H9 (cell line): ENCODE data around the gene KCNH1. TPM values are rescaled to one million over a fixed set of nuclear protein-coding genes. Genes with fewer than 3 reads are reported as not detected.
A peak's percentile ranks its signal among the peaks of the same experiment; 100 is the strongest.

Experiments
- DNase-seq: peaks from one replicate; pipeline ENCODE4 v3.0.0-alpha.2; 2017
- H2AFZ ChIP-seq: one replicate; pipeline ENCODE4 v1.6.1; 2013; ENCODE audit warnings: mild to moderate bottlenecking, low read length, control low read depth, moderate library complexity
- H2AK5ac ChIP-seq: 2 replicates; pipeline ENCODE4 v1.6.1; 2013; ENCODE audit warnings: low read length, control low read depth, mixed read lengths; ENCODE audit not compliant: insufficient read length
- H2BK120ac ChIP-seq: one replicate; pipeline ENCODE4 v1.6.1; 2013; ENCODE audit warnings: low read depth, mild to moderate bottlenecking, low read length, control low read depth, inconsistent platforms; ENCODE audit not compliant: poor library complexity, severe bottlenecking
- H2BK12ac ChIP-seq: 2 replicates; pipeline ENCODE4 v1.6.1; 2013; ENCODE audit warnings: low read length, control low read depth, mixed read lengths, low read depth; ENCODE audit not compliant: insufficient read length
- H2BK15ac ChIP-seq: 2 replicates; pipeline ENCODE4 v1.6.1; 2013; ENCODE audit warnings: low read depth, low read length, control low read depth
- H2BK20ac ChIP-seq: one replicate; pipeline ENCODE4 v1.6.1; 2013; ENCODE audit warnings: low read depth, mild to moderate bottlenecking, low read length, control low read depth, inconsistent platforms; ENCODE audit not compliant: poor library complexity, severe bottlenecking
- H2BK5ac ChIP-seq: 2 replicates; pipeline ENCODE4 v1.6.1; 2013; ENCODE audit warnings: low read length, control low read depth, mixed read lengths; ENCODE audit not compliant: insufficient read length
- H3K14ac ChIP-seq: 2 replicates; pipeline ENCODE4 v1.6.1; 2013; ENCODE audit warnings: low read length, control low read depth; ENCODE audit not compliant: insufficient read depth
- H3K18ac ChIP-seq: 2 replicates; pipeline ENCODE4 v1.6.1; 2013; ENCODE audit warnings: low read depth, mild to moderate bottlenecking, mixed read lengths, low read length, control low read depth; ENCODE audit not compliant: insufficient read length
- H3K23ac ChIP-seq: 2 replicates; pipeline ENCODE4 v1.6.1; 2013; ENCODE audit warnings: low read length, control low read depth, mixed read lengths, low read depth; ENCODE audit not compliant: insufficient read length
- H3K23me2 ChIP-seq: 2 replicates; pipeline ENCODE4 v1.6.1; 2013; ENCODE audit warnings: low read depth, mild to moderate bottlenecking, mixed read lengths, low read length, control low read depth; ENCODE audit not compliant: insufficient read length, poor library complexity, severe bottlenecking
- H3K27ac ChIP-seq: 2 replicates; pipeline ENCODE4 v1.5.1; 2013; ENCODE audit warnings: low read length, control low read depth, mixed read lengths, low read depth; ENCODE audit not compliant: insufficient read length
- H3K27me3 ChIP-seq: 2 replicates; pipeline ENCODE4 v1.6.1; 2013; ENCODE audit warnings: low read length, control low read depth, inconsistent platforms; ENCODE audit not compliant: insufficient read depth
- H3K4ac ChIP-seq: 2 replicates; pipeline ENCODE4 v1.6.1; 2013; ENCODE audit warnings: low read depth, mild to moderate bottlenecking, control low read depth, inconsistent platforms, low read length, moderate library complexity
- H3K4me1 ChIP-seq: 2 replicates; pipeline ENCODE4 v1.6.1; 2013; ENCODE audit warnings: low read length, control low read depth, inconsistent platforms; ENCODE audit not compliant: insufficient read depth
- H3K4me2 ChIP-seq: 2 replicates; pipeline ENCODE4 v1.6.1; 2013; ENCODE audit warnings: low read length, control low read depth, mixed read lengths; ENCODE audit not compliant: insufficient read length, insufficient read depth
- H3K56ac ChIP-seq: 2 replicates; pipeline ENCODE4 v1.6.1; 2013; ENCODE audit warnings: low read depth, mild to moderate bottlenecking, mixed read lengths, low read length, control low read depth; ENCODE audit not compliant: insufficient read length
- H3K79me1 ChIP-seq: 2 replicates; pipeline ENCODE4 v1.6.1; 2013; ENCODE audit warnings: low read depth, mild to moderate bottlenecking, moderate library complexity, low read length, control low read depth, inconsistent platforms; ENCODE audit not compliant: insufficient read depth, poor library complexity, severe bottlenecking
- H3K79me2 ChIP-seq: 2 replicates; pipeline ENCODE4 v1.6.1; 2013; ENCODE audit warnings: low read length, control low read depth, inconsistent platforms; ENCODE audit not compliant: insufficient read depth
- H3K9ac ChIP-seq: 2 replicates; pipeline ENCODE4 v1.6.1; 2013; ENCODE audit warnings: low read length, control low read depth, mixed read lengths; ENCODE audit not compliant: insufficient read length; ENCODE audit errors: extremely low read depth
- H3K9me3 ChIP-seq: one replicate; pipeline ENCODE4 v1.6.1; 2013; ENCODE audit warnings: low read depth, low read length, inconsistent platforms; ENCODE audit not compliant: control insufficient read depth
- H3T11ph ChIP-seq: one replicate; pipeline ENCODE4 v1.6.1; 2013; ENCODE audit warnings: mild to moderate bottlenecking, low read length, control low read depth, inconsistent platforms
- H4K20me1 ChIP-seq: one replicate; pipeline ENCODE4 v1.6.1; 2013; ENCODE audit not compliant: control insufficient read depth, insufficient read length, insufficient read depth
- H4K5ac ChIP-seq: 2 replicates; pipeline ENCODE4 v1.6.1; 2013; ENCODE audit warnings: low read depth, mild to moderate bottlenecking, mixed read lengths, low read length, control low read depth; ENCODE audit not compliant: insufficient read length
- H4K8ac ChIP-seq: replicated peaks from 2 replicates; pipeline ENCODE4 v1.6.1; 2013; ENCODE audit warnings: low read length, control low read depth, mixed read lengths, low read depth; ENCODE audit not compliant: insufficient read length
- H4K91ac ChIP-seq: 2 replicates; pipeline ENCODE4 v1.6.1; 2013; ENCODE audit warnings: low read depth, mild to moderate bottlenecking, moderate library complexity, mixed read lengths, low read length, control low read depth; ENCODE audit not compliant: insufficient read length
- H3K27ac Mint-ChIP-seq, 3 experiments: 2 replicates in 2 of 3; 3 replicates in 1 of 3; pipeline ENCODE4 v1.8.0; 2020 to 2021; ENCODE audit warnings: mixed read lengths in 3 of 3, mild to moderate bottlenecking in 1 of 3, moderate library complexity in 1 of 3
- H3K27me3 Mint-ChIP-seq: 2 replicates; pipeline ENCODE4 v1.8.0; 2021; ENCODE audit warnings: low read depth, mild to moderate bottlenecking, moderate library complexity, mixed read lengths
- H3K36me3 Mint-ChIP-seq, 3 experiments: 2 replicates in 2 of 3; 3 replicates in 1 of 3; pipeline ENCODE4 v1.8.0; 2020 to 2021; ENCODE audit warnings: low read depth in 3 of 3, mixed read lengths in 3 of 3; ENCODE audit not compliant: insufficient read depth in 1 of 3
- H3K4me1 Mint-ChIP-seq, 2 experiments: 2 replicates each; pipeline ENCODE4 v1.8.0; 2020; ENCODE audit warnings: mixed read lengths in 2 of 2
- H3K4me3 Mint-ChIP-seq, 2 experiments: 2 replicates in 1 of 2; 3 replicates in 1 of 2; pipeline ENCODE4 v1.8.0; 2020 to 2021; ENCODE audit warnings: mild to moderate bottlenecking in 2 of 2, mixed read lengths in 2 of 2, moderate library complexity in 1 of 2
- H3K9me3 Mint-ChIP-seq, 2 experiments: 2 replicates in 1 of 2; 3 replicates in 1 of 2; pipeline ENCODE4 v1.8.0; 2020; ENCODE audit warnings: mild to moderate bottlenecking in 2 of 2, mixed read lengths in 2 of 2, moderate library complexity in 1 of 2
- CTCF ChIP-seq: fragments of 200-600 bp; sonication (generic); conservative IDR thresholded peaks from 3 replicates; pipeline ENCODE4 v1.8.0; 2021; ENCODE audit warnings: antibody characterized with exemption, mild to moderate bottlenecking
- WGBS: extraction: QIAGEN DNeasy Blood & Tissue Kit; methylation state at CpG from one replicate; pipeline ENCODE4 v1.1.7; 2013; ENCODE audit warnings: missing lambda C conversion rate, low lambda C conversion rate, mixed read lengths; ENCODE audit not compliant: insufficient read length; ENCODE audit errors: extremely low coverage; 5-methylcytosine and 5-hydroxymethylcytosine counted together
- total RNA-seq: library from RNA; stranded (reverse); gene quantifications from 2 replicates; pipeline ENCODE4 v1.2.1, GENCODE V29; 2021

Gene KCNH1
- total RNA-seq, 1 experiment from 2014 or later, result 0.11 TPM

GRCh38 chr1:210773450-210773849 lies 360.5 kb downstream of the KCNH1 start:
- no peak overlapping the region for H3K18ac ChIP-seq
- no peak overlapping the region for H3K23ac ChIP-seq
- H3K4me1 ChIP-seq, result peaks cover 3% of the 10 kb centered on the region; the same call in 1 of the 2 replicates
- H4K91ac ChIP-seq, result no peak overlapping the region
- H2BK20ac ChIP-seq, result no peak overlapping the region
- no peaks in the 10 kb centered on the region for H3K9me3 Mint-ChIP-seq
- no peak for DNase-seq
- no peak overlapping the region for H3K27ac ChIP-seq
- no peak overlapping the region for H3T11ph ChIP-seq
- no peaks in the 10 kb centered on the region for H3K79me2 ChIP-seq
- H3K56ac ChIP-seq, result no peak overlapping the region
- no peak overlapping the region for H3K4ac ChIP-seq
- no peak overlapping the region for H2BK15ac ChIP-seq
- H2AFZ ChIP-seq, result no peak overlapping the region
- peaks cover 10 to 15% of the 10 kb centered on the region in 2 experiments for H3K4me1 Mint-ChIP-seq
- no peak overlapping the region for H2BK5ac ChIP-seq
- no CpG with 5 or more reads among the region's 2 CpGs for WGBS
- peak overlapping the region in 1 of 3 experiments; percentile 24; a peak in 1 of 7 replicates for H3K27ac Mint-ChIP-seq
- H3K27me3 Mint-ChIP-seq, result no peaks in the 10 kb centered on the region; the same call in none of the 2 replicates
- no peak overlapping the region for H3K4me3 Mint-ChIP-seq
- no peak overlapping the region for H3K9ac ChIP-seq
- H3K4me2 ChIP-seq, result no peak overlapping the region
- H3K79me1 ChIP-seq, result no peaks in the 10 kb centered on the region
- no peaks in the 10 kb centered on the region for H4K20me1 ChIP-seq
- no peaks in the 10 kb centered on the region for H3K36me3 Mint-ChIP-seq
- H2BK120ac ChIP-seq, result no peak overlapping the region
- H2AK5ac ChIP-seq, result no peak overlapping the region
- no peak overlapping the region for H4K5ac ChIP-seq
- H2BK12ac ChIP-seq, result no peak overlapping the region
- H3K27me3 ChIP-seq, result no peaks in the 10 kb centered on the region
- H3K23me2 ChIP-seq, result no peaks in the 10 kb centered on the region
- no peak overlapping the region for H3K14ac ChIP-seq
- no peak overlapping the region for H4K8ac ChIP-seq
- no peak for TF ChIP-seq CTCF
- H3K9me3 ChIP-seq, result no peaks in the 10 kb centered on the region
